Stimulated activated CD4-positive, alpha-beta T cell treated with anti-CD3 and anti-CD28 coated beads, Interleukin-2, amount 100 ng/mL, for 48 hours (primary cell): ENCODE data around the gene HASPIN.

Source experiments
- DNase-seq, 2 donors: peaks; one replicate each; pipeline ENCODE4 v3.0.0-alpha.2; 2020

Gene HASPIN

GRCh38 chr17:3768769-3769168 lies 45.1 kb downstream of the HASPIN start:
- no peak for DNase-seq

DNA sequence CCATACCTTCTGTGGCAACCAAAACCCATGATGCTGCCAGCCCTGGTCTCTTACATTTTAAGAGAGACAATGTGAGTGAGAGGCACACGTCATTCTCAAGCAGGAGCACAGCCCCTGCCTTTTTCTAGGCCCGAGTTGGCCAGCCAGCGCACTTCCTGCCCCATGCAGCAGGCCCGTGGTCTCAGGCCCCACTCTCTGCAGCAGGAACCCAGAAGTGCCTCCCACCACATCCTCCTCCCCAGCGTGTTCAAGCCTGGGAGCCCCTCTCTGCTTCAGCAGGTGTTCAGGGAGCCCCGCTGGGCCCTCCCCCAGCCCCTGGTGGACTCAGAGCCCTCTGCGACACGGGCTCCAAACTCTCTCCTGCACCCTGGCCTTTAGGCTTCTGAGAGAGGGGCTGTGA lies 46.8 kb downstream of the HASPIN start:
- DNase-seq = no peak

DNA sequence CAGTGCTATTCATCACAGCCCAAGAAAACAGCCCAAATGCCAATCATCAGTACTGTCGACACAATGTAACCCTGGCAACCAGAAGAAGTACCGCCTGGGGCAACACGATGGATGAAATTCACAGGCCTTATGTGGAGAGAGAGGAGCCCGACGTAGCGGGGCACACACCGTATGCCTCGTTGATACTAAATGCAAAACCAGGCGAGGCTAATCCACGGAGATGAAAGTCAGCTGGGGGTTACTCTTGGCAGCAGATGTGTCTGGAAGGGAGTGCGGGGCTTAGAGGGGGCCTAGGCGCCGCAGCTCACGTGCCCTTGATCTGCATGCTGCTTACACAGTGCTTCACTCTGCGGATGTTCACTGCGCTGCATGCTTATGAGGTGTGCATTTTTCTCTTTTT lies 47.4 kb downstream of the HASPIN start:
- no peak for DNase-seq

GRCh38 chr17:3772764-3773163 lies 49.1 kb downstream of the HASPIN start:
- DNase-seq = no peak

- DNase-seq = no peak
These were observed 49.8 kb downstream of the HASPIN start for GRCh38 chr17:3773511-3773910.

DNA sequence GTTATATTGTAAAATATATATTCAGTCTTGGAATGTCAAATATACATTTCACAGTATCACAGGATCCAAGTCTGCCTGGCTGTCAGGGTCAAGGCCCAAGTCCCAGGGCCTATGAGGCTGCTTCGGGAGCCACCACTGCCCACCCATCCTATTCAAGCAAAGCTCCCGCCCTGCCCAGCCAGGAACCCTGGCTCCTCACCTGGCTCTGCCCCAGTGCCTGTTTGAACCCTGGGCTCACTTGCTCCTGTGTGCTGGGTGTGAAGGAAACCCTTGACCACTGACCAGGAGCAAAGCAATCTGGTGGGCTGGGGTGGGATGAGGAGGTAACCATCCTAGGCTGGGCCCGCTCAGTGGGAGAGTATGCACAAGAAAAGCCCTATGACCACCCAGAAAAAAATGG lies 50.3 kb downstream of the HASPIN start:
- no peak for DNase-seq
